ENCODE measurements around the gene TMEM14A. TPM values are rescaled to one million over a fixed set of nuclear protein-coding genes. Genes with fewer than 3 reads are reported as not detected.

TMEM14A gene
- total RNA-seq, 2 experiments from 2014 or later, result 3.4 TPM

DNA sequence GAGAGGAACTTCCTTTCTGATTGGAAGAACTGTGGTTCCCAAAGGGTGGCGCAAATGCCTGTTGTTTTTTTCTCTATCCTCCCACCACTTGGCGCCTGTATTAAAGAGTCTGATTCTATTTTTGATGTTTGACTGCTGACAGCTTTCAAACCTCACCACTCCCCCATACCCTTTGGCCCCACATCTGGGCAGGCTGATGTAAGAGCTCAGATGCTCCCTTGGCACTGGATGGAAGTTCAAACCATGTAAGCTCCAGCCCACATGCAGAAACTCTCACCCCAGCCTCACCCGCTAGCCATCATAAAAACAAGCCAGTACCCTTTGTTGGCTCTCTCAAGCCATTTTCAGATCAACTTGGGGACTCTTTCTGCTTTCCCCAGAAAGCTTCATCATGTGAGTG lies 20.0 kb upstream of the TMEM14A start:
- Mint-ChIP-seq H3K36me3 (ENCODE audit: low read depth) (no peaks in the 10 kb centered on the region), H3K4me1 (ENCODE audit: low read depth) (peaks cover 6% of the 10 kb centered on the region), H3K27ac (no peak overlapping the region), H3K4me3 (no peak overlapping the region), H3K27me3 (peaks cover 23% of the 10 kb centered on the region), H3K9me3 (no peaks in the 10 kb centered on the region)
- Histone ChIP-seq H3K4me1 (ENCODE audit: insufficient read depth, low read length) (no peaks in the 10 kb centered on the region), H3K36me3 (ENCODE audit: insufficient read depth, low read length) (no peaks in the 10 kb centered on the region), H3K27ac (ENCODE audit: low read depth in 1 of 2, low read length in 2 of 2) (no peak overlapping the region), H3K4me3 (ENCODE audit: low read length) (no peak overlapping the region), H3K9me3 (ENCODE audit: control insufficient read depth in 1 of 2, insufficient read depth in 1 of 2, low read length in 2 of 2) (no peaks in the 10 kb centered on the region), H3K27me3 (ENCODE audit: control insufficient read depth in 1 of 2, insufficient read depth in 2 of 2, low read length in 2 of 2) (peaks cover 0 to 2% of the 10 kb centered on the region in 2 experiments)
- POLR2A ChIA-PET, result interaction anchor here (0.8 to 1.8 kb wide), 2 partner anchors 260 to 366 kb away, joined by 3 to 7 read pairs; partner anchors contain the start of gene MCM3
- intact Hi-C loops (cut with DNase I, micrococcal nuclease), result loop anchor here in 1 of 2 experiments (5.0 kb wide), 1 partner anchor 79 kb away; no protein-coding TSS in a partner anchor
- TF ChIP-seq, protein P1, sequence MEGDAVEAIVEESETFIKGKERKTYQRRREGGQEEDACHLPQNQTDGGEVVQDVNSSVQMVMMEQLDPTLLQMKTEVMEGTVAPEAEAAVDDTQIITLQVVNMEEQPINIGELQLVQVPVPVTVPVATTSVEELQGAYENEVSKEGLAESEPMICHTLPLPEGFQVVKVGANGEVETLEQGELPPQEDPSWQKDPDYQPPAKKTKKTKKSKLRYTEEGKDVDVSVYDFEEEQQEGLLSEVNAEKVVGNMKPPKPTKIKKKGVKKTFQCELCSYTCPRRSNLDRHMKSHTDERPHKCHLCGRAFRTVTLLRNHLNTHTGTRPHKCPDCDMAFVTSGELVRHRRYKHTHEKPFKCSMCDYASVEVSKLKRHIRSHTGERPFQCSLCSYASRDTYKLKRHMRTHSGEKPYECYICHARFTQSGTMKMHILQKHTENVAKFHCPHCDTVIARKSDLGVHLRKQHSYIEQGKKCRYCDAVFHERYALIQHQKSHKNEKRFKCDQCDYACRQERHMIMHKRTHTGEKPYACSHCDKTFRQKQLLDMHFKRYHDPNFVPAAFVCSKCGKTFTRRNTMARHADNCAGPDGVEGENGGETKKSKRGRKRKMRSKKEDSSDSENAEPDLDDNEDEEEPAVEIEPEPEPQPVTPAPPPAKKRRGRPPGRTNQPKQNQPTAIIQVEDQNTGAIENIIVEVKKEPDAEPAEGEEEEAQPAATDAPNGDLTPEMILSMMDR (IDR thresholded peaks at IDR 0.05), result no peak
- no peak for ATAC-seq (ENCODE audit: poor library complexity)
- CTCF ChIA-PET, result interaction anchor here (0.8 to 2.4 kb wide), 5 partner anchors 11 to 243 kb away, joined by 3 to 18 read pairs (median 5); no protein-coding TSS in a partner anchor
- DNase-seq, result no peak

DNA sequence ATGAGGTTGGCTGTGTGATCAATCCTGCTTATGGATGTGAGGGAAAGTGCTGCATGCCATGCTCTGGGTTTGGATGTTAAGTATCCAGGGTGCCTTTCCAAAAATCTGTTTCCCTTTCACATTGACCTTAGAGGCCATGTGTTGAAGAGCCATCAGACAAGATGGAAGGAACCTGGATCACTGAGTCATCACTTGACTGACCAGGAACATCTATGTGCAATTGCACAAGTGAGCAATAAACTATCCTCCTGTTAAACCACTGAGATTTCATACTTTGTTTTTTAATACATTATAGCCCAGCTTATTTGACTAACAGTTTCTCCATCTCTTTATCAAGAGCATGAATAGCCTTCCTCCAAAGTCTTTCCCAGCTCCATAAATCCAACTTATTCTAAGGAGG lies 17.8 kb upstream of the TMEM14A start:
- intact Hi-C loops (cut with DNase I, micrococcal nuclease), result loop anchor here in 1 of 2 experiments (5.0 kb wide), 1 partner anchor 81 kb away; no protein-coding TSS in a partner anchor
- Histone ChIP-seq H3K27ac (ENCODE audit: low read depth in 1 of 2, low read length in 2 of 2) (no peak overlapping the region), H3K4me3 (ENCODE audit: low read length) (no peak overlapping the region), H3K27me3 (ENCODE audit: control insufficient read depth in 1 of 2, insufficient read depth in 2 of 2, low read length in 2 of 2) (no peaks in the 10 kb centered on the region), H3K4me1 (ENCODE audit: insufficient read depth, low read length) (no peaks in the 10 kb centered on the region), H3K36me3 (ENCODE audit: insufficient read depth, low read length) (no peaks in the 10 kb centered on the region), H3K9me3 (ENCODE audit: control insufficient read depth in 1 of 2, insufficient read depth in 1 of 2, low read length in 2 of 2) (no peaks in the 10 kb centered on the region)
- ATAC-seq (ENCODE audit: poor library complexity) (no peak), DNase-seq (no peak)
- peaks cover 23% of the 10 kb centered on the region for H3K27me3 Mint-ChIP-seq
- peaks cover 6% of the 10 kb centered on the region for H3K4me1 Mint-ChIP-seq (ENCODE audit: low read depth)
- no peaks in the 10 kb centered on the region for H3K36me3 Mint-ChIP-seq (ENCODE audit: low read depth)
- no peaks in the 10 kb centered on the region for H3K9me3 Mint-ChIP-seq
- TF ChIP-seq, protein P1 (IDR thresholded peaks at IDR 0.05), result no peak
- no peak overlapping the region for H3K27ac Mint-ChIP-seq
- POLR2A ChIA-PET, result interaction anchor here (0.7 to 1.5 kb wide), 2 partner anchors 10 to 335 kb away, joined by 3 to 5 read pairs; no protein-coding TSS in a partner anchor
- CTCF ChIA-PET, result interaction anchor here (1.0 to 2.4 kb wide), 4 partner anchors 9 to 490 kb away, joined by 3 to 18 read pairs (median 4); no protein-coding TSS in a partner anchor
- no peak overlapping the region for H3K4me3 Mint-ChIP-seq

DNA sequence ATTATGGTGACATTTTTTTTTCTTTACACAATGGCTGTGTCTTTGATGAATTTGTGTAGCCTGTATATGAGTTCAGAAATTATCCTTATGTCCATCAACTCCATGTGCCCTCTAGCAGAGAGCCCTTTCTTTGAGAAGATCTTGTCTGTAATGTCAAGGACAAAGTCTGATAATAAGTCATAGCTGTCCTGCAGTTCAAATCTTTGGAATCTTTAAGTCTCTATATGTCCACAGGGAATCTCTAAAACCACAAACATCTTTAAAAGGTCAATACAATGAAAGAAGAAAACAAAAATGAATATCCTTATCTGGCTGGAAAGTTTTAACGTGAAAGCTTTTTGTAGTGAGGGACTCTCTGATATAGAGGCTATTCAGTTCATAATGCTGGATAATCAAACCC lies 16.9 kb upstream of the TMEM14A start:
- TF ChIP-seq, protein P1 (IDR thresholded peaks at IDR 0.05), result no peak
- ChIA-PET POLR2A (no interaction called here), CTCF (no interaction called here)
- ATAC-seq (ENCODE audit: poor library complexity) (no peak), DNase-seq (no peak)
- no peaks in the 10 kb centered on the region for H3K36me3 Mint-ChIP-seq (ENCODE audit: low read depth)
- no peak overlapping the region for H3K4me3 Mint-ChIP-seq
- intact Hi-C loops (cut with DNase I, micrococcal nuclease), result loop anchor here in 1 of 2 experiments (5.0 kb wide), 1 partner anchor 82 kb away; no protein-coding TSS in a partner anchor
- no peaks in the 10 kb centered on the region for H3K36me3 ChIP-seq (ENCODE audit: insufficient read depth, low read length)
- no peaks in the 10 kb centered on the region for H3K9me3 ChIP-seq (ENCODE audit: control insufficient read depth in 1 of 2, insufficient read depth in 1 of 2, low read length in 2 of 2)
- H3K27me3 ChIP-seq (ENCODE audit: control insufficient read depth in 1 of 2, insufficient read depth in 2 of 2, low read length in 2 of 2), result no peaks in the 10 kb centered on the region
- H3K27ac ChIP-seq (ENCODE audit: low read depth in 1 of 2, low read length in 2 of 2), result no peak overlapping the region
- H3K27ac Mint-ChIP-seq, result no peak overlapping the region
- H3K9me3 Mint-ChIP-seq, result no peaks in the 10 kb centered on the region
- peaks cover 6% of the 10 kb centered on the region for H3K4me1 Mint-ChIP-seq (ENCODE audit: low read depth)
- H3K4me1 ChIP-seq (ENCODE audit: insufficient read depth, low read length), result no peaks in the 10 kb centered on the region
- H3K4me3 ChIP-seq (ENCODE audit: low read length), result no peak overlapping the region
- H3K27me3 Mint-ChIP-seq, result peaks cover 23% of the 10 kb centered on the region
